Measurements from ENCODE around the gene IQCF5. TPM values are rescaled to one million over a fixed set of nuclear protein-coding genes. Genes with fewer than 3 reads are reported as not detected.
"Not testable (repeated sequence)": the region's sequence is repeated elsewhere in the genome, so short reads cannot be mapped to it uniquely, and the experiment has no call there.

The IQCF5 gene
- total RNA-seq, 1 donor from 2014 or later: not detected

DNA sequence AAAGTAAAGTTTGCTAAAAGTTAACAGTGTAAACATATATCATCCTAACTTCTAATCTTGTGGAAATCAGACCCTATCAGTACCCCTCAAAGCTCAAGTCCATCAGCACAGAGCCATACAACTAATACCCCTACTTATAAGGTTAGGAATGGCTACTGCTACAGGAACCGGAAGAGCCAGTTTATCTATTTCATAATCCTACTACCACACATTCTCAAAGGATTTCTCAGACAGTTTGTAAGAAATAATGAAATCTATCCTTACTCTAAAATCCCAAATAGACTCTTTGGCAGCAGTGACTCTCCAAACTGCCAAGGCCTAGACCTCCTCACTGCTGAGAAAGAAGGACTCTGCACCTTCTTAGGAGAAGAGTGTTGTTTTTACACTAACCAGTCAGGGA lies 20.0 kb downstream of the IQCF5 start:
- DNase-seq (ENCODE audit: low spot score); H3K27me3 Mint-ChIP-seq (ENCODE audit: low read depth); intact Hi-C loops (cut with micrococcal nuclease); H3K27ac Mint-ChIP-seq; H3K4me3 Mint-ChIP-seq (ENCODE audit: low read depth); H3K36me3 Mint-ChIP-seq (ENCODE audit: low read depth); H3K4me1 Mint-ChIP-seq (ENCODE audit: low read depth); H3K9me3 Mint-ChIP-seq: not testable (repeated sequence)

GRCh38 chr3:51845129-51845528 lies 30.3 kb downstream of the IQCF5 start:
- Mint-ChIP-seq H3K36me3 (ENCODE audit: low read depth) (no peaks in the 10 kb centered on the region), H3K4me3 (ENCODE audit: low read depth) (no peak overlapping the region), H3K4me1 (ENCODE audit: low read depth) (no peaks in the 10 kb centered on the region), H3K27ac (no peak overlapping the region), H3K27me3 (ENCODE audit: low read depth) (peaks cover 36% of the 10 kb centered on the region), H3K9me3 (peaks cover 6% of the 10 kb centered on the region)
- no peak for DNase-seq (ENCODE audit: low spot score)
- intact Hi-C loops (cut with micrococcal nuclease): no loop called here

- H3K4me3 Mint-ChIP-seq (ENCODE audit: low read depth): no peak overlapping the region
- no peaks in the 10 kb centered on the region for H3K9me3 Mint-ChIP-seq
- DNase-seq (ENCODE audit: low spot score): no peak
- intact Hi-C loops (cut with micrococcal nuclease): no loop called here
- peaks cover 16% of the 10 kb centered on the region for H3K27me3 Mint-ChIP-seq (ENCODE audit: low read depth)
- no peaks in the 10 kb centered on the region for H3K36me3 Mint-ChIP-seq (ENCODE audit: low read depth)
- no peak overlapping the region for H3K27ac Mint-ChIP-seq
- H3K4me1 Mint-ChIP-seq (ENCODE audit: low read depth): no peaks in the 10 kb centered on the region
These were observed 38.8 kb downstream of the IQCF5 start for GRCh38 chr3:51836606-51837005.

DNA sequence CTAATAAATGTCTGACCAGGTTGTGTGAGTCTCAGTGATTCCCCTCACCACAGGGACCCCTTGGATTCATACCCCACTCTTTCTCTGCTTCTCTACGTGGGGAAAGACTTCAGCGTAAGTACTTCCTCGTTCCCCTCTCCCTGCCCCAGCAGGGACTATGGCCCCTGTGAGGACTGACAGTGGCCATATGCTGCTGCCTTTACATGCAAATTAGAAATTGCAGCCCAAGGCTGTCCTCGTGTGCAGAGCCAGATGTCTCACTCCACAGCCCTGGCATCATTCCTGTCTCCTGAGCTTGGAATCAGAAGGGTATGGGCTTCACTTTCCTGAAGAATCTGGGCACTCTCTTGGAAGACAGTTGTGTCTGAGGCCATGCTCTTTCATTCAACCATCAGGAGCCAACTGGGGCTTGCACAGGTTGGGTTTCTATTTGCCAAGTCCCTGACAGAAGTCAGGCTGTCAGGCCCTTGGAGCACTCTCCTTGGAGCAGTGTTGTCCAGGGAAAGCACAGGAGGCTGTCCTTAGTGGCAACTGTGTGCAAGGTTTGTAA lies 44.5 kb downstream of the IQCF5 start:
- H3K9me3 Mint-ChIP-seq: peaks cover 20% of the 10 kb centered on the region
- intact Hi-C loops (cut with micrococcal nuclease): no loop called here
- H3K27ac Mint-ChIP-seq: no peak overlapping the region
- no peaks in the 10 kb centered on the region for H3K36me3 Mint-ChIP-seq (ENCODE audit: low read depth)
- H3K4me1 Mint-ChIP-seq (ENCODE audit: low read depth): no peaks in the 10 kb centered on the region
- peaks cover 14% of the 10 kb centered on the region for H3K27me3 Mint-ChIP-seq (ENCODE audit: low read depth)
- no peak overlapping the region for H3K4me3 Mint-ChIP-seq (ENCODE audit: low read depth)
- no peak for DNase-seq (ENCODE audit: low spot score)

DNA sequence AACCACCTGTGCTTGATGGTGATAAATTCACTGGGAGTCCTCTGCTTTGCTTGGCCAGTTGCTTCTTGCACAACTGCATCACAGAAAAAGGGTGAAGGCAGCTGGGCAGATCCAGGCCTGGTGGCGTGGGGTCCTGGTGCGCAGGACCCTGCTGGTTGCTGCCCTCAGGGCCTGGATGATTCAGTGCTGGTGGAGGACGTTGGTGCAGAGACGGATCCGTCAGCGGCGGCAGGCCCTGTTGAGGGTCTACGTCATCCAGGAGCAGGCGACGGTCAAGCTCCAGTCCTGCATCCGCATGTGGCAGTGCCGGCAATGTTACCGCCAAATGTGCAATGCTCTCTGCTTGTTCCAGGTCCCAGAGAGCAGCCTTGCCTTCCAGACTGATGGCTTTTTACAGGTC lies 45.1 kb downstream of the IQCF5 start:
- H3K27ac Mint-ChIP-seq: no peak overlapping the region
- peaks cover 20% of the 10 kb centered on the region for H3K9me3 Mint-ChIP-seq
- peaks cover 14% of the 10 kb centered on the region for H3K27me3 Mint-ChIP-seq (ENCODE audit: low read depth)
- intact Hi-C loops (cut with micrococcal nuclease): no loop called here
- H3K36me3 Mint-ChIP-seq (ENCODE audit: low read depth): no peaks in the 10 kb centered on the region
- no peaks in the 10 kb centered on the region for H3K4me1 Mint-ChIP-seq (ENCODE audit: low read depth)
- H3K4me3 Mint-ChIP-seq (ENCODE audit: low read depth): no peak overlapping the region
- no peak for DNase-seq (ENCODE audit: low spot score)

- peaks cover 3% of the 10 kb centered on the region for H3K4me1 Mint-ChIP-seq (ENCODE audit: low read depth)
- H3K27ac Mint-ChIP-seq: no peak overlapping the region
- peaks cover 5% of the 10 kb centered on the region for H3K27me3 Mint-ChIP-seq (ENCODE audit: low read depth)
- H3K4me3 Mint-ChIP-seq (ENCODE audit: low read depth): no peak overlapping the region
- H3K36me3 Mint-ChIP-seq (ENCODE audit: low read depth): no peaks in the 10 kb centered on the region
- intact Hi-C loops (cut with micrococcal nuclease): no loop called here
- DNase-seq (ENCODE audit: low spot score): no peak
- peaks cover 20% of the 10 kb centered on the region for H3K9me3 Mint-ChIP-seq
These were observed 47.1 kb downstream of the IQCF5 start for GRCh38 chr3:51828297-51828696.

Other genes starting within 250 kb of the IQCF5 start
- gene TEX264, start 204.3 kb downstream of the IQCF5 start, total RNA-seq: 43.1 TPM in 2 replicates
- gene GRM2, start 168.5 kb downstream of the IQCF5 start, total RNA-seq: 0.23 and 0.27 TPM in 2 replicates
- not detected in 2 replicates for gene IQCF6, start 96.4 kb downstream of the IQCF5 start, total RNA-seq
- not detected in 2 replicates for gene IQCF2, start 14.0 kb downstream of the IQCF5 start, total RNA-seq
- not detected in 2 replicates for gene IQCF1, start 27.8 kb upstream of the IQCF5 start, total RNA-seq
- gene RRP9, start 66.3 kb upstream of the IQCF5 start, total RNA-seq: 57.5 and 58.2 TPM in 2 replicates
- 15.8 and 18.9 TPM in 2 replicates for gene PARP3, start 66.8 kb upstream of the IQCF5 start, total RNA-seq
- gene GPR62, start 79.8 kb upstream of the IQCF5 start, total RNA-seq: not detected in 2 replicates
- gene PCBP4, start 91.9 kb upstream of the IQCF5 start, total RNA-seq: 21.1 and 23.8 TPM in 2 replicates
- gene ABHD14B, start 98.4 kb upstream of the IQCF5 start, total RNA-seq: 49.2 and 51.6 TPM in 2 replicates
- gene ABHD14A, start 99.5 kb upstream of the IQCF5 start, total RNA-seq: 13.5 and 15.9 TPM in 2 replicates
- 62.8 and 64.6 TPM in 2 replicates for gene ACY1, start 107.9 kb upstream of the IQCF5 start, total RNA-seq
- gene RPL29, start 120.3 kb upstream of the IQCF5 start, total RNA-seq: 1,666 and 1,693 TPM in 2 replicates
- gene DUSP7, start 181.0 kb upstream of the IQCF5 start, total RNA-seq: 29.0 and 30.3 TPM in 2 replicates

All from activated T-helper 2 cell treated with anti-CD3 and anti-CD28 coated beads, Interferon-gamma antibody, Interleukin-2, Interleukin-4, amounts not matched to agents 10 μg/mL and 5 μg/mL and 100 μg/mL, durations not matched to agents 14 hours and 24 hours and 36 hours (primary cell).